Mammary epithelial cell (primary cell): ENCODE results near the gene SLC44A2.

Source experiments
- EZH2 ChIP-seq: IDR thresholded peaks from 2 replicates; pipeline ENCODE4 v1.6.1; 2012; ENCODE audit warnings: low read length, inconsistent platforms, borderline replicate concordance
- TF ChIP-seq, protein P1 (sequence below), 2 donors: IDR thresholded peaks in 1 of 2; conservative IDR thresholded peaks in 1 of 2; 2 replicates each; pipeline ENCODE4 v1.5.1; 2011 to 2012; ENCODE audit warnings: inconsistent platforms in 2 of 2, low read length in 2 of 2, mild to moderate bottlenecking in 2 of 2, control low read depth in 1 of 2, low read depth in 1 of 2; ENCODE audit not compliant: insufficient read depth in 1 of 2; ENCODE audit errors: extremely low read depth in 1 of 2

DNA sequence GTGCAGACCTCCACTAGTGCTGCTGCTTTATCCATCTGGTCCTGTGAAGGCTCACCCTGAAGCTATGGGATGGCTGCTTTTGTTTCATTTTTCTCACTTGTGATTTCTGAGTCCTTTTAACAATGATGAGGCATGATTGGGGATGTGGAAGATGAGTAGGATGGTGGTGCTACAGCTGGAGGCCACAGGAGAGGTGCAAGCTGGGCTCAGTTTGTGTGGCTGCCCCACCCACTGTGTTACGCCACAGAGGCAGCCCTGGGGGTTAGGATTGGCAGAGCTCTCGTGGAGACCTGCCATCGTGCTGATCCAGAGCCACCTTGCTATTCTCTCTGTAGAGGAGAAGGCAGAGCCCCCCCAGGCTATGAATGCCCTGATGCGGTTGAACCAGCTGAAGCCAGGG is 56.3 kb downstream of the SLC44A2 start:
- TF ChIP-seq, protein P1, sequence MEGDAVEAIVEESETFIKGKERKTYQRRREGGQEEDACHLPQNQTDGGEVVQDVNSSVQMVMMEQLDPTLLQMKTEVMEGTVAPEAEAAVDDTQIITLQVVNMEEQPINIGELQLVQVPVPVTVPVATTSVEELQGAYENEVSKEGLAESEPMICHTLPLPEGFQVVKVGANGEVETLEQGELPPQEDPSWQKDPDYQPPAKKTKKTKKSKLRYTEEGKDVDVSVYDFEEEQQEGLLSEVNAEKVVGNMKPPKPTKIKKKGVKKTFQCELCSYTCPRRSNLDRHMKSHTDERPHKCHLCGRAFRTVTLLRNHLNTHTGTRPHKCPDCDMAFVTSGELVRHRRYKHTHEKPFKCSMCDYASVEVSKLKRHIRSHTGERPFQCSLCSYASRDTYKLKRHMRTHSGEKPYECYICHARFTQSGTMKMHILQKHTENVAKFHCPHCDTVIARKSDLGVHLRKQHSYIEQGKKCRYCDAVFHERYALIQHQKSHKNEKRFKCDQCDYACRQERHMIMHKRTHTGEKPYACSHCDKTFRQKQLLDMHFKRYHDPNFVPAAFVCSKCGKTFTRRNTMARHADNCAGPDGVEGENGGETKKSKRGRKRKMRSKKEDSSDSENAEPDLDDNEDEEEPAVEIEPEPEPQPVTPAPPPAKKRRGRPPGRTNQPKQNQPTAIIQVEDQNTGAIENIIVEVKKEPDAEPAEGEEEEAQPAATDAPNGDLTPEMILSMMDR (conservative IDR thresholded peaks at IDR 0.05 in 1 of 2, IDR thresholded peaks at IDR 0.05 in 1 of 2; ENCODE audit: extremely low read depth in 1 of 2, insufficient read depth in 1 of 2, low read depth in 1 of 2, low read length in 2 of 2) = no peak
- TF ChIP-seq EZH2 = no peak
